ENCODE data around the gene ENTPD5. TPM values are rescaled to one million over a fixed set of nuclear protein-coding genes. Genes with fewer than 3 reads are reported as not detected.
"Not testable (repeated sequence)": the region's sequence is repeated elsewhere in the genome, so short reads cannot be mapped to it uniquely, and the experiment has no call there.

ENTPD5 gene
- total RNA-seq, 2 experiments from 2014 or later: 13.5 to 14.4 TPM

DNA sequence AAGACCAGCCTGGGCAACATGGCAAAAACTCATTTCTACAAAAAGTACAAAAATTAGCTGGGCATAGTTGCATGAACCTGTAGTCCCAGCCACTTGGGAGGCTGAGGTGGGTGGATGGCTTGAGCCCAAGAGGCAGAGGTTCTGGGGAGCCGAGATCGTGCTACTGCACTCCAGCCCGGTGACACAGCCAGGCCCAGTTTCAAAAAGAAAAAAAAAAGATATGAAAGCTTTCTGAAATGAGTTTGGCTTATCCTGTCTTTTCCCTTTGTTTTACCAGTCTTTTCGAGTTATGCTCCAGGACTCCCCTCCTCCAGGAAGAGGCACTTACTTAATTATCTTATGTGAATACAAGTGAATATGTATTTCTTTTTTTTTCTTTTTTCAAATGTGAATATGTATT lies 3.3 kb upstream of the ENTPD5 start:
- Mint-ChIP-seq H3K4me1 (peaks cover 10% of the 10 kb centered on the region), H3K36me3 (no peaks in the 10 kb centered on the region), H3K27ac (no peak overlapping the region), H3K4me3 (no peak overlapping the region), H3K9me3 (no peaks in the 10 kb centered on the region), H3K27me3 (no peaks in the 10 kb centered on the region)
- no peak for ATAC-seq (ENCODE audit: low read depth)
- DNase-seq: no peak
- POLR2A ChIA-PET: no interaction called here

DNA sequence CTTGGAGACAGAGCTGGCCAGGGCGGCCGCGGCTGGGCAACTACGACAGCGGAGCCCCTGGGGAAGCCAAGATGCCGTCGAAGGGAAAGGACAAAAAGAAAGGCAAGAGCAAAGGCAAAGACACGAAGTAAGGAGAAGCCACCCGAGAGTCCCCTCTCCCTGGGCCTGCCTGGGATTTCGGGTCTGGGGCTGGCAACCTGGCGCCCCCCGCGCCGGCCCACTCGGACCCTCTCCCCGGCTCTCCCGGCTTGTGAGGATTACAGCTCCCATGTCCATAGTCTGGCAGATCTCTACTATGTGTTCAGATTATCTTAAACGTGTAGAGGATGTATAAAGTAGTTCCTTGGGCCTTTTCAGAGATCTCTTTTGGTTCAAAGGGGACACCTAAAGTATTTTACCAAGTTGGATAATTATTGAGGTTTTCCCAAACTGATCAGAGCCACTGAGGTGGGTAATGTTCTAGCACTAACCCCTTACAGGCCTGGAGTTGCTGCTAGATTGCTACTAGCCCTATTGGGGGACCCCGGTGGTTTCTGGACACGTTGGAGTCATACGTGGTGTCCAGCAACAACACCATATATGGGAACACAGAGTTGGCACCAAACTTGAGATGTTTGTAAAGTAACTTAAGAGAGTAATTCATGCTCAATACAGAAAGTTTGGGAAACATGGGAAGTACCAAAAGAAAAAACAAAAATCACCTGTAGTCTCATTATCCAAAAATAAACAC lies 485 bp upstream of the ENTPD5 start:
- Mint-ChIP-seq H3K36me3 (no peaks in the 10 kb centered on the region), H3K27ac (peak overlapping the region; percentile 94), H3K4me1 (peaks cover 17% of the 10 kb centered on the region), H3K9me3 (no peaks in the 10 kb centered on the region), H3K27me3 (no peaks in the 10 kb centered on the region), H3K4me3 (peak overlapping the region; percentile 97)
- POLR2A ChIA-PET: interaction anchor here (0.6 to 1.8 kb wide), 5 partner anchors 64 to 77 kb away, joined by 3 to 9 read pairs (median 3); partner anchors contain the start of genes ALDH6A1, COQ6, FAM161B and LIN52
- DNase-seq (no peak), ATAC-seq (ENCODE audit: low read depth) (no peak)

DNA sequence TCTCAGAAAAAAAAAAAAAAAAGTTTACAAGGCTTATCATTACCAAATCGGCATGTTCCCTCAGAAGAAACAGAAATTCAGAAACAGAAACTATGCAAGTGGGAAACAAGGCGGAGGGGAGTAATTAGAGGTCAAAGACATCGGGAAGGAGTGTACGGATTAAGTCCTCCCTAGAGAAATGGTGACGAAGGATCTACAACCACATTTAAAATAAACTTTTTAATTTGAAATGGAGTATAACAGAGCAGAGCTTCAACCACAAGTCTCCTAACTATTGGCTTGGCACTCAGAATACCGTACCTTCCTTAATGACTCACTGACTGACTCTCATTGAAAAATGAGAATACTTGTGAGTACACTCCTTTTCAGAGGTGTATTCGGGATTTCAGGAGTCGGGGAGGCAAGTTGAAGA lies 908 bp downstream of the ENTPD5 start:
- Mint-ChIP-seq H3K4me1 (peaks cover 17% of the 10 kb centered on the region), H3K27ac (peak overlapping the region; percentile 94), H3K9me3 (no peaks in the 10 kb centered on the region), H3K4me3 (peak overlapping the region; percentile 97), H3K36me3 (peaks cover 3% of the 10 kb centered on the region), H3K27me3 (no peaks in the 10 kb centered on the region)
- ATAC-seq (ENCODE audit: low read depth): no peak
- no peak for DNase-seq
- POLR2A ChIA-PET: interaction anchor here (0.7 to 1.8 kb wide), 2 partner anchors 68 to 555 kb away, joined by 5 to 9 read pairs; partner anchors contain the start of genes COQ6 and FAM161B

DNA sequence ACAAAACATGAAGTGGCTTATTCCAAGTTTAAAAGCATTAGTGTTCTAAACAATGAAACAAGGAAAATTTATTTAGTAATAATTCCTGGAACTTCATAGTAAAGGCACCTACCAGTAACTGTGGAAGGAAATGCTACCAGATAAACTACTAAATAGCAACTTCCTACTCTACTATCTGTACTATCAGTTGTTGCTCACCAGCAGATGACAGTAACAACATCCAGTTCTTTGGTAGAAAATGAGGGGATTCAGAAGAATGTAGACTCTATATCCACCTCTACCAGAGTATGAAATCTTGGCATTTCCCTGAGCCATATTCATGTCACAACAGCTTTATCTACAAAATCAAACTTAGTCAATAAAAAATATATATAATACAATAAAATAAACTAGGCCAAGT lies 3.1 kb downstream of the ENTPD5 start:
- ATAC-seq (ENCODE audit: low read depth): no peak
- H3K4me1 Mint-ChIP-seq: peaks cover 17% of the 10 kb centered on the region
- no peak for DNase-seq
- POLR2A ChIA-PET: no interaction called here
- no peak overlapping the region for H3K4me3 Mint-ChIP-seq
- H3K9me3 Mint-ChIP-seq: no peaks in the 10 kb centered on the region
- no peak overlapping the region for H3K27ac Mint-ChIP-seq
- H3K36me3 Mint-ChIP-seq: peaks cover 4% of the 10 kb centered on the region
- no peaks in the 10 kb centered on the region for H3K27me3 Mint-ChIP-seq

DNA sequence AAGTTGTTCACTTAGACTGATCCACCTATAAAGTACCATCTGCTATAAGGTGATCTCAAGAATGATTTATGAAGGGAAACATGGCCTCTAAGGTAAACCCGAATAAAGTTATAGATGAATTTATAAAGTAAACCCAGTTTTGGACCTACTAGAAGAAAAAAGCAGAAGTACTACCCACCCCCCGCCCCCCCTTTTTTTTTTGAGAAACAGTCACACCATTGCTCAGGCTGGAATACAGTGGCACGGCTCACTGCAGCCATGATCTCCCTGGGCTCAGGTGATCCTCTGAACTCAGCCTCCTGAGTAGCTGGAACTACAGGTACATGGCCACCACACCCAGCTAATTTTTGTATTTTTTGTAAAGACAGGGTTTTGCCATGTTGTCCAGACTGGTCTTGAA lies 3.9 kb downstream of the ENTPD5 start:
- H3K36me3 Mint-ChIP-seq: peaks cover 6% of the 10 kb centered on the region
- ATAC-seq (ENCODE audit: low read depth): no peak
- no peaks in the 10 kb centered on the region for H3K27me3 Mint-ChIP-seq
- DNase-seq: no peak
- peaks cover 17% of the 10 kb centered on the region for H3K4me1 Mint-ChIP-seq
- POLR2A ChIA-PET: no interaction called here
- no peak overlapping the region for H3K27ac Mint-ChIP-seq
- H3K4me3 Mint-ChIP-seq: no peak overlapping the region
- H3K9me3 Mint-ChIP-seq: no peaks in the 10 kb centered on the region

DNA sequence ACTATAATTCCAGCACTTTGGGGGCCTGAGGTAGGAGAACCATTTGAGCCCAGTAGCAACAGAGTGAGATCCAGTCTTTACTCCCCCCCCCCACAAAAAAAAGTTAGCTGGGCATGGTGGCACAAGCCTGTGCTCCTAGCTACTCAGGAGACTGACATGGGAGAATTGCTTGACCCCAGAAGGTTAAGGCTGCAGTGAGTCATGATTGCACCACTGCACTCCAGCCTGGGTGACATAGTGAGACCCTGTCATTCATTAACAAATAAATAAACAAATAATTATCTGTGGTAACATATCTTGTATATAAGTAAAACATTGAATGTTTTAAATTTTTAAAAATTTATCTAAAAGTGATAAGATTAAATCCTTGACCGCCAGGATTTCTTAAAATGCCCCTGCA lies 4.8 kb downstream of the ENTPD5 start:
- POLR2A ChIA-PET: interaction anchor here (0.6 kb wide), 1 partner anchor 422 kb away, joined by 7 read pairs; no protein-coding TSS in a partner anchor
- H3K4me3 Mint-ChIP-seq: no peak overlapping the region

DNA sequence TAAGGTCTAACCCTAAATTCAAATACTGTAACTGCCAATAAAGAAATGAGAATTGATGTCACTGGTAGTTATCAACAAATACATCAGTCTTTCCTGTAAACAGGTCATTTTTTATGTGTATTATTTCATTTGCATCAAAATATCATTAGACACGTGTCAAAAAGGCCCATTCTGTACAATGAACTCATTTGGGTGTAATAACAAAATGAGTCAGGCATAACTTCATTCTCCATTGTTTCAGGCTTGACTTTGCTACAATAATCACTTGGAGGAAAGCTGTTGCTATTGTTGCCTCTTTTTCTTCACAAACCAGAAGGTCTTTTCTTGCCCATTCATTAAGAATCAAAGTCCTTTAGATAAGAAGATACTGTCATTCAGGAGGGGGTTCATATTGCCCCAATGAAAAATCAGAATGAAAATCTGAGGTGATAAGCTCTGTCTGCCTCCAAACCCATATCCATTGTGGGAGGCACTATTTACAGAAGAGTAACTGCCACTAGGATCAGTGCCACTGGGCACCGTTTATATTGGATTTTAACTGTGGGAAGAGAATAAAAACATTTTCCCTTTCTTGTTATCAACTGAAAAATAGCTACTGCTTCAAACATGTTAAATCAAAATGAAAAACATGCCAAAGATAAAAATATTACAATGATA lies 10.1 kb downstream of the ENTPD5 start:
- Mint-ChIP-seq H3K4me3 (no peak overlapping the region), H3K27me3 (no peaks in the 10 kb centered on the region)
- no peak for ATAC-seq (ENCODE audit: low read depth)

More for the DNA sequence above, 4.8 kb downstream of the ENTPD5 start:
- no peak overlapping the region for H3K27ac Mint-ChIP-seq
- H3K4me1 Mint-ChIP-seq: peaks cover 14% of the 10 kb centered on the region
- ATAC-seq (ENCODE audit: low read depth): no peak
- H3K9me3 Mint-ChIP-seq: no peaks in the 10 kb centered on the region
- no peaks in the 10 kb centered on the region for H3K27me3 Mint-ChIP-seq
- no peak for DNase-seq
- peaks cover 6% of the 10 kb centered on the region for H3K36me3 Mint-ChIP-seq

DNA sequence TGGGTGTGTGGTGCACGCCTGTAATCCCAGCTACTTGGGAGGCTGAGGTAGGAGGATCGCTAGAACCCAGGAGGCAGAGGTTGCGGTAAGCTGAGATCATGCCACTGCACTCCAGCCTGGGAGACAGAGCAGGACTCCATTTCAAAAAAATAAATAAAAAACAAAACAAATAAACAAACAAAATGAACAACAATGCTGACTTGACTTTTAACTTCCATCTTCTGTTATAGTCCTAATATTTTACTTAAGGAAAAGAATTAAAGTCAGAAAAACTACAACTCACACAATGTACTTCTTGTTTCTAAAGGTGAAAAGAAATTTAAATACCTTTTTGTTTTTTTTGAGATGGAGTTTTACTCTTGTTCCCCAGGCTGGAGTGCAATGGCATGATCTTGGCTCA lies 13.4 kb downstream of the ENTPD5 start:
- H3K27ac Mint-ChIP-seq; H3K4me3 Mint-ChIP-seq; H3K27me3 Mint-ChIP-seq; DNase-seq; H3K9me3 Mint-ChIP-seq; ATAC-seq (ENCODE audit: low read depth); POLR2A ChIA-PET; H3K4me1 Mint-ChIP-seq; H3K36me3 Mint-ChIP-seq: not testable (repeated sequence)

More for the DNA sequence above, 10.1 kb downstream of the ENTPD5 start:
- POLR2A ChIA-PET: no interaction called here
- Mint-ChIP-seq H3K27ac (no peak overlapping the region), H3K9me3 (no peaks in the 10 kb centered on the region), H3K36me3 (peaks cover 10% of the 10 kb centered on the region), H3K4me1 (no peaks in the 10 kb centered on the region)
- no peak for DNase-seq

DNA sequence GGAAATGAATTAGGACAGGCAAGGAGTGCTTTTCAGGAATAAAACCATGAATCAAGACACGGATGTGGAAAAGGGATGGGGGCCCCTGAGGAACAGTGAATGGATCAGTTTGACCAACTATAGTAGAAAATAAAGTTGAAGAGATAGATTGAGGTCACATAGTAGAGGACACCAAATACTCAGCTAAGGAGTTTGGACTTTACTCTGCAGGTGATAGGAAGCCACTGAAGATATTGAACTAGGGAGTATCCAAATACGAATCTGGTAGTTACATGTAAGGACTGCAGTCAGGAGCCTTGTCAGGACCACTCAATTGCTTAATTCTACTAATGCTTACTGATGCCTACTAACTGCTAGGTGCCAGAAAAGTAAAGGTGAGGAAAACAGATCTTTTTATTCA lies 20.4 kb downstream of the ENTPD5 start:
- no peaks in the 10 kb centered on the region for H3K4me1 Mint-ChIP-seq
- H3K36me3 Mint-ChIP-seq: peaks cover 8% of the 10 kb centered on the region
- H3K9me3 Mint-ChIP-seq: no peaks in the 10 kb centered on the region
- POLR2A ChIA-PET: no interaction called here
- H3K27me3 Mint-ChIP-seq: no peaks in the 10 kb centered on the region
- ATAC-seq (ENCODE audit: low read depth) (no peak), DNase-seq (no peak)
- no peak overlapping the region for H3K4me3 Mint-ChIP-seq
- H3K27ac Mint-ChIP-seq: no peak overlapping the region

DNA sequence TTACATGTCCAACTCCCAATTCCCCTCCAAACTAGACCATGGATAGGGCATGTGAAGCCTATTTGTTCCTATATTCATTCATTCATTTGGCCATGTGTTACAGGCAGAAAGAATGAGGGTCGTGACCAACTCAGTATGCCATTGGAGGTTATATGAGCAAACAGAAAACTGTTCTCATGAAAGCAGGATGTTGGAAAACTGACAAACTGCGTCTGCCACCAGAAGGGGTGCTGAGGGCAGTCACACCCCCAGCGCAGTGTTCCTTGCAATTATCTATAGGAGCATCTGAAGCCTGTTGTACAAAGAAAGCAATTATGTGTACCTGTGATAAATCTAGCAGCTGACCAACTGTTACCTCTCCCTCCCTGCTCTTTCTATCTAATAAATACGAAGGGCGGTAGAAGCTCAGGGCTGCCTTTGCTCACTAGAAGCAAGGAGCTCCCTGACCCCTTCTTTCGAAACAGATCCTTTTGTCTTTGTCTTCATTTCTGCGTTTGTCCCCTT lies 21.1 kb downstream of the ENTPD5 start:
- no peak overlapping the region for H3K27ac Mint-ChIP-seq
- no peaks in the 10 kb centered on the region for H3K9me3 Mint-ChIP-seq
- POLR2A ChIA-PET: interaction anchor here (0.5 kb wide), 1 partner anchor 872 kb away, joined by 3 read pairs; no protein-coding TSS in a partner anchor
- DNase-seq: no peak
- ATAC-seq (ENCODE audit: low read depth): no peak
- H3K36me3 Mint-ChIP-seq: peaks cover 7% of the 10 kb centered on the region
- no peak overlapping the region for H3K4me3 Mint-ChIP-seq
- H3K4me1 Mint-ChIP-seq: no peaks in the 10 kb centered on the region
- H3K27me3 Mint-ChIP-seq: no peaks in the 10 kb centered on the region

DNA sequence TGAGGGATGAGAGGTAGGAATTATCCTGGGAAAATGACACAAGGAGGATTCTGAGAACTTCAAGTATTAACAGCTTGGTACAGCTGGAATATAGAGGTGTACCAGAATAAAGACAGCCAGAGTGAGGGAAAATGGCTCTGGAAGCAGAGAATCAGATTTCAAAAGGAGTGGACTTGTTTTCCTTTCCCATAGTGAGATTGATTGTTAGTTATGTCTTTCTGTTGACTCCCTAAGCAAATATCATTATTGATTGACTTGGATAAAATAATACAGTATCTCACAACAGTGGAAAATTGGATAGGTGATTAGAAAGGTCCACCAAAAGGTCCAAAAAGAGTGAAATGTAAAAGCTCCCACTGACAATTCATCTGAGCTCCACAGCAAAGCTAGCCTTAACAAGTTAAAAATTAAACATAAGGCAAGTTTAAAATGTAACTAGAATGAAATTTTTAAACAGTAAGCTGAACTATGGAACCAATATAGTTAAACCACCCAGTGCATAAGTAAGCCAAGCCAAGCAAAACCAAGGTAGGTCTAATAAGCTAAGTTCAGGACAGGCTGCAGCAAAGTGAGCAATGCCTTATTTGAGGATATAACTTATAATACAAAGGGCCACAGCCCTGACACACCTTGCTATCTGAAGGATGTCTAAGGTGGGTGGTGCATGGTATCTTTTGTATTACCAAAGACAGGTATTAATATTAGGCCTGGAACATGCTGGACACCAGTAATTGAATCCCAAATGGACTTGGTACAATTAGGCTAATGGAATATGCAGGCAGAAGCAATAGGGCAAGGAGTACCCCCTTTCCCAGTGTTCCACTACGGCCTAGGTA lies 21.8 kb downstream of the ENTPD5 start:
- Mint-ChIP-seq H3K9me3 (no peaks in the 10 kb centered on the region), H3K36me3 (peaks cover 7% of the 10 kb centered on the region), H3K4me1 (no peaks in the 10 kb centered on the region), H3K27ac (no peak overlapping the region), H3K4me3 (no peak overlapping the region), H3K27me3 (no peaks in the 10 kb centered on the region)
- ATAC-seq (ENCODE audit: low read depth): no peak
- POLR2A ChIA-PET: no interaction called here
- no peak for DNase-seq

DNA sequence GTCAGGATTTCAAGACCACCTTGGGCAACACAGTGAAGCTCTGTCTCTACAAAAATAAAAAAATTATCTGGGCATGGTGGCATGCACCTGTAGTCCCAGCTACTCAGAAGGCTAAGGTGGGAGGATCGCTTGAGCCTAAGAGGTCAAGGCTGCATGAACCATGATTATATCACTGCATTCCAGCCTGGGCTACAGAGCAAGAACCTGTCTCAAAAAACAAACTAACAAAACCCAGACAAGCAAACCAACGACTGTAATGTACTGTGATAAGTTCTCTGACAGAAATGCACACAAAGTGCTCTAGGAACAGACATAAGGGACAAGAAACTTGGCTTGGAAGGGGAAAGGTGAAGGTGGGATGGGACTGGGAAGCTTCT lies 22.4 kb downstream of the ENTPD5 start:
- POLR2A ChIA-PET: no interaction called here
- ATAC-seq (ENCODE audit: low read depth): no peak
- no peak overlapping the region for H3K4me3 Mint-ChIP-seq
- H3K27ac Mint-ChIP-seq: no peak overlapping the region
- H3K4me1 Mint-ChIP-seq: no peaks in the 10 kb centered on the region
- peaks cover 4% of the 10 kb centered on the region for H3K36me3 Mint-ChIP-seq
- no peaks in the 10 kb centered on the region for H3K27me3 Mint-ChIP-seq
- no peak for DNase-seq
- no peaks in the 10 kb centered on the region for H3K9me3 Mint-ChIP-seq

DNA sequence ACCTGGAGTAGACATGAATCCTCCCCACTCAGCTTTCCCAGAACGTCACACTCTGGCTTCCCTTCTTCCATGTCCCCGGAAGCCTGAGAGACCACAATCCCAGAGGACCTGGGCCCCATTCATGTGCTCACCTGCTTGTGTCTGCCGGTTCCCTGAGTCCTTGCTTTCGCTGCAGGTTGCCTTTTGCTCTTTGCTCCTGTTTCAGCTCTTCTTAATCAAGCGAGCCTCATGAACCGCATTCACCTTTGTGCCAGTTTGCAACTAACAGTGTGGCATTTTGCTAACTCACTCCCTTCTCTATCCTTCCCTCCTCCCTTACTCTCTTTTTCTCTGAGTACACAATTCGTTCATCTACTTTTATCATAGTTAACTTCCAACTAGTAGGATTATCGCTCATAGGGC lies 23.1 kb downstream of the ENTPD5 start:
- Mint-ChIP-seq H3K4me3 (no peak overlapping the region), H3K27me3 (no peaks in the 10 kb centered on the region), H3K9me3 (no peaks in the 10 kb centered on the region), H3K4me1 (no peaks in the 10 kb centered on the region), H3K27ac (no peak overlapping the region), H3K36me3 (peaks cover 4% of the 10 kb centered on the region)
- no peak for DNase-seq
- no peak for ATAC-seq (ENCODE audit: low read depth)
- POLR2A ChIA-PET: no interaction called here

All from activated naive CD8-positive, alpha-beta T cell treated with anti-CD3 and anti-CD28 coated beads, Interleukin-2, amount 10 ng/mL, durations not matched to agents 7 days and 5 days (primary cell).